Measurements from ENCODE around the gene HM13. TPM values are rescaled to one million over a fixed set of nuclear protein-coding genes. Genes with fewer than 3 reads are reported as not detected.

The HM13 gene
- total and polyA plus RNA-seq, 9 of the 15 experiments (the other 6 are each of a cell fraction or from before 2014, with no cell fraction given): 7.7 to 136 (median 74.5) TPM

DNA sequence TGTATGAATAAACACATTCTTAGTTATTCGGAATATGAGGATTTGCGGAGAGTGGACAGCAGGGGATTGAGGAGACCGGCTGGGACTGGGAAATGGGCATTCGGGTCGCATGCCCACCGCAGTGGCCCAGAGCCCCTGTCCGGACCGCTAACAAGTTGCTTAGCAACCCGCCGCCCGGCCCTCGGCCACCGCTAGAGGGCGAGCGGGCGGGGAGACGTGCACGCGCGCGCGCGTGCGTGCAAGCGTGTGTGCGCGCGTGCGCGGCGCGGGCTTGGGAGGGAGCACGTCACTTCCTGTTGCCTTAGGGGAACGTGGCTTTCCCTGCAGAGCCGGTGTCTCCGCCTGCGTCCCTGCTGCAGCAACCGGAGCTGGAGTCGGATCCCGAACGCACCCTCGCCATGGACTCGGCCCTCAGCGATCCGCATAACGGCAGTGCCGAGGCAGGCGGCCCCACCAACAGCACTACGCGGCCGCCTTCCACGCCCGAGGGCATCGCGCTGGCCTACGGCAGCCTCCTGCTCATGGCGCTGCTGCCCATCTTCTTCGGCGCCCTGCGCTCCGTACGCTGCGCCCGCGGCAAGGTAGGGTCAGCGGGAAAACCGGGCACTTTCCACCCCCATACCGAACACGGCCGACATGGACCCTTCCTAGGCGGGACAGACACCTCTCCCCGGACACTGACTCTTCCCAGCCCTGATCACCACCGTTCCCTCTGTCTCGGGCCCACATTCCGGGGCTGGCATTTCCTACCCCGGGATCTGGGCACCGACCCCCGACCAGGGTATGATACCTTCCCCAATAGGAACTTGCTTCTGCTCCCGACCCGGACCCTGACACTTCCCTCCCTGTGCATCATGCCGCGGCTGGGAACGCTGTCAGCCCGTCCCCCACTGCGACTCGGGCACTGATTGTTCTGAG is at the start of gene HM13 (continued):
- TF ChIP-seq STAG1 (CRISPR knock-in tag; IDR thresholded peaks at IDR 0.05; ENCODE audit: borderline replicate concordance): no peak
- TF ChIP-seq ZNF133 (CRISPR knock-in tag; IDR thresholded peaks at IDR 0.05): no peak
- TF ChIP-seq, protein P1, sequence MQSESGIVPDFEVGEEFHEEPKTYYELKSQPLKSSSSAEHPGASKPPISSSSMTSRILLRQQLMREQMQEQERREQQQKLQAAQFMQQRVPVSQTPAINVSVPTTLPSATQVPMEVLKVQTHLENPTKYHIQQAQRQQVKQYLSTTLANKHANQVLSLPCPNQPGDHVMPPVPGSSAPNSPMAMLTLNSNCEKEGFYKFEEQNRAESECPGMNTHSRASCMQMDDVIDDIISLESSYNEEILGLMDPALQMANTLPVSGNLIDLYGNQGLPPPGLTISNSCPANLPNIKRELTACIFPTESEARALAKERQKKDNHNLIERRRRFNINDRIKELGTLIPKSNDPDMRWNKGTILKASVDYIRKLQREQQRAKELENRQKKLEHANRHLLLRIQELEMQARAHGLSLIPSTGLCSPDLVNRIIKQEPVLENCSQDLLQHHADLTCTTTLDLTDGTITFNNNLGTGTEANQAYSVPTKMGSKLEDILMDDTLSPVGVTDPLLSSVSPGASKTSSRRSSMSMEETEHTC (IDR thresholded peaks at IDR 0.05): no peak
- TF ChIP-seq USF2 (CRISPR knock-in tag; IDR thresholded peaks at IDR 0.05): no peak
- peak; percentile 95 for TF ChIP-seq NKRF (IDR thresholded peaks at IDR 0.05; ENCODE audit: borderline replicate concordance)
- TF ChIP-seq TAF1 (IDR thresholded peaks at IDR 0.05; ENCODE audit: control insufficient read depth, extremely low read depth, insufficient read depth, low read length, severe bottlenecking): peak; percentile 65
- TF ChIP-seq ZNF75A (CRISPR knock-in tag; IDR thresholded peaks at IDR 0.05): no peak
- no peak for TF ChIP-seq HMG20B (CRISPR knock-in tag; IDR thresholded peaks at IDR 0.05)
- no peak for TF ChIP-seq EHMT2 (IDR thresholded peaks at IDR 0.05)
- no peak for TF ChIP-seq TAF7 (tag; IDR thresholded peaks at IDR 0.05)
- TF ChIP-seq CEBPZ (IDR thresholded peaks at IDR 0.05; ENCODE audit: borderline replicate concordance, low read depth, low read length): no peak
- TF ChIP-seq HCFC1 (IDR thresholded peaks at IDR 0.05; ENCODE audit: low read depth, low read length): peak; percentile 72
- no peak for TF ChIP-seq SNIP1 (IDR thresholded peaks at IDR 0.05; ENCODE audit: low read depth)
- peak; percentile 60; the same call in 1 of the 2 replicates for TF ChIP-seq POLR2H (tag; IDR thresholded peaks at IDR 0.05; ENCODE audit: low read depth)
- TF ChIP-seq GABPB1 (CRISPR knock-in tag; IDR thresholded peaks at IDR 0.05): peak; percentile 98
- peak; percentile 72; the same call in 1 of the 2 replicates for TF ChIP-seq ZKSCAN8 (CRISPR knock-in tag; IDR thresholded peaks at IDR 0.05)
- TF ChIP-seq, protein P2, sequence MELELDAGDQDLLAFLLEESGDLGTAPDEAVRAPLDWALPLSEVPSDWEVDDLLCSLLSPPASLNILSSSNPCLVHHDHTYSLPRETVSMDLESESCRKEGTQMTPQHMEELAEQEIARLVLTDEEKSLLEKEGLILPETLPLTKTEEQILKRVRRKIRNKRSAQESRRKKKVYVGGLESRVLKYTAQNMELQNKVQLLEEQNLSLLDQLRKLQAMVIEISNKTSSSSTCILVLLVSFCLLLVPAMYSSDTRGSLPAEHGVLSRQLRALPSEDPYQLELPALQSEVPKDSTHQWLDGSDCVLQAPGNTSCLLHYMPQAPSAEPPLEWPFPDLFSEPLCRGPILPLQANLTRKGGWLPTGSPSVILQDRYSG (tag; conservative IDR thresholded peaks at IDR 0.05; ENCODE audit: low read depth): peak; percentile 93
- TF ChIP-seq MYBL2 (IDR thresholded peaks at IDR 0.05; ENCODE audit: low read depth): no peak
- no peak for TF ChIP-seq MYBL2 (CRISPR knock-in tag; IDR thresholded peaks at IDR 0.05; ENCODE audit: borderline replicate concordance)
